MM.1S (cell line): Measurements from ENCODE around the gene CDV3.

Experiments used
- EZH2 ChIP-seq: fragments of 300-600 bp; sonication (generic); optimal IDR thresholded peaks from 2 replicates; pipeline ENCODE3; 2017; ENCODE audit warnings: low read depth, mild to moderate bottlenecking, antibody characterized with exemption, low read length, mixed read lengths
- EZH2phosphoT487 ChIP-seq: fragments of 300-600 bp; sonication (generic); IDR thresholded peaks from 2 replicates; pipeline ENCODE4 v1.6.1; 2018; ENCODE audit warnings: antibody characterized with exemption, low read length
- TF ChIP-seq, protein P1 (sequence below): fragments of 300-600 bp; sonication (generic); IDR thresholded peaks from 2 replicates; pipeline ENCODE4 v1.5.1; 2016; ENCODE audit warnings: antibody characterized with exemption, low read length, mixed read lengths

DNA sequence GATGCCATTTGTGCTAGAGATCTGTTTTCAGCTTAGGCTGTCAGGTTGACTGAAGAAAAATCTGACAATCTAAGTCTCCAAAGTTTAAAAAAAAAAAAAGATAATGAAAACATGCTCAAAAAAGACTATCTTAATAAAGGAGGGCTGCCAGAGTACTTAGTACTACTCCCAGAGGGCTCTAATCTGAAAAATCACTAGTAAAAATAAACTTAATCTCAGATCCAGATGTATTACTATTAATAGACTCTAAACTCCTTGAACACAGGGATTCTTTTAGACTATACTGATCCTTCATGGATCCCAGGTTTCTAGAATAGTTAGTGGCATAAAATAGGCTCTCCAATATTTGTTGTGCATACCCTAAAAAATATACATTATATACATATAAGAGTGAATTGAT lies 54.3 kb downstream of the CDV3 start:
- TF ChIP-seq, protein P1, sequence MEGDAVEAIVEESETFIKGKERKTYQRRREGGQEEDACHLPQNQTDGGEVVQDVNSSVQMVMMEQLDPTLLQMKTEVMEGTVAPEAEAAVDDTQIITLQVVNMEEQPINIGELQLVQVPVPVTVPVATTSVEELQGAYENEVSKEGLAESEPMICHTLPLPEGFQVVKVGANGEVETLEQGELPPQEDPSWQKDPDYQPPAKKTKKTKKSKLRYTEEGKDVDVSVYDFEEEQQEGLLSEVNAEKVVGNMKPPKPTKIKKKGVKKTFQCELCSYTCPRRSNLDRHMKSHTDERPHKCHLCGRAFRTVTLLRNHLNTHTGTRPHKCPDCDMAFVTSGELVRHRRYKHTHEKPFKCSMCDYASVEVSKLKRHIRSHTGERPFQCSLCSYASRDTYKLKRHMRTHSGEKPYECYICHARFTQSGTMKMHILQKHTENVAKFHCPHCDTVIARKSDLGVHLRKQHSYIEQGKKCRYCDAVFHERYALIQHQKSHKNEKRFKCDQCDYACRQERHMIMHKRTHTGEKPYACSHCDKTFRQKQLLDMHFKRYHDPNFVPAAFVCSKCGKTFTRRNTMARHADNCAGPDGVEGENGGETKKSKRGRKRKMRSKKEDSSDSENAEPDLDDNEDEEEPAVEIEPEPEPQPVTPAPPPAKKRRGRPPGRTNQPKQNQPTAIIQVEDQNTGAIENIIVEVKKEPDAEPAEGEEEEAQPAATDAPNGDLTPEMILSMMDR, result no peak
- TF ChIP-seq EZH2 (no peak), EZH2phosphoT487 (no peak)
